ENCODE measurements around the gene MAIP1. TPM values are rescaled to one million over a fixed set of nuclear protein-coding genes. Genes with fewer than 3 reads are reported as not detected.
A peak's percentile ranks its signal among the peaks of the same experiment; 100 is the strongest.
"Not testable (repeated sequence)": the region's sequence is repeated elsewhere in the genome, so short reads cannot be mapped to it uniquely, and the experiment has no call there.

The MAIP1 gene
- polyA plus RNA-seq, 1 experiment, result 11.3 TPM

- DNase-seq (ENCODE audit: low read depth), result no peak
- Histone ChIP-seq H3K4me3 (ENCODE audit: low read depth, low read length) (peak overlapping the region; percentile 79), H3K36me3 (ENCODE audit: control insufficient read depth, insufficient read depth, low read length) (no peaks in the 10 kb centered on the region), H3K27me3 (ENCODE audit: control insufficient read depth, insufficient read depth, low read length) (no peaks in the 10 kb centered on the region)
- ChIA-PET POLR2A (no interaction called here), CTCF (no interaction called here)
- TF ChIP-seq CTCF (IDR thresholded peaks at IDR 0.05; ENCODE audit: insufficient read depth, low read depth, low read length), result no peak
Measured at GRCh38 chr2:199911877-199912161, 43.6 kb upstream of the MAIP1 start.

- CTCF ChIA-PET; POLR2A ChIA-PET; H3K27me3 ChIP-seq (ENCODE audit: control insufficient read depth, insufficient read depth, low read length); H3K36me3 ChIP-seq (ENCODE audit: control insufficient read depth, insufficient read depth, low read length); DNase-seq (ENCODE audit: low read depth): not testable (repeated sequence)
- peak overlapping the region; percentile 79 for H3K4me3 ChIP-seq (ENCODE audit: low read depth, low read length)
Measured at GRCh38 chr2:199912553-199913114, 42.7 kb upstream of the MAIP1 start.

GRCh38 chr2:199914372-199914958 lies 40.9 kb upstream of the MAIP1 start:
- Histone ChIP-seq H3K27me3 (ENCODE audit: control insufficient read depth, insufficient read depth, low read length) (no peaks in the 10 kb centered on the region), H3K4me3 (ENCODE audit: low read depth, low read length) (no peak overlapping the region), H3K36me3 (ENCODE audit: control insufficient read depth, insufficient read depth, low read length) (peaks cover 1% of the 10 kb centered on the region; the same call in 1 of the 2 replicates)
- no peak for TF ChIP-seq CTCF (IDR thresholded peaks at IDR 0.05; ENCODE audit: insufficient read depth, low read depth, low read length)
- DNase-seq (ENCODE audit: low read depth), result no peak
- POLR2A ChIA-PET, result no interaction called here
- CTCF ChIA-PET, result interaction anchor here (0.6 kb wide), 1 partner anchor 1674 kb away, joined by 3 read pairs; no protein-coding TSS in a partner anchor

DNA sequence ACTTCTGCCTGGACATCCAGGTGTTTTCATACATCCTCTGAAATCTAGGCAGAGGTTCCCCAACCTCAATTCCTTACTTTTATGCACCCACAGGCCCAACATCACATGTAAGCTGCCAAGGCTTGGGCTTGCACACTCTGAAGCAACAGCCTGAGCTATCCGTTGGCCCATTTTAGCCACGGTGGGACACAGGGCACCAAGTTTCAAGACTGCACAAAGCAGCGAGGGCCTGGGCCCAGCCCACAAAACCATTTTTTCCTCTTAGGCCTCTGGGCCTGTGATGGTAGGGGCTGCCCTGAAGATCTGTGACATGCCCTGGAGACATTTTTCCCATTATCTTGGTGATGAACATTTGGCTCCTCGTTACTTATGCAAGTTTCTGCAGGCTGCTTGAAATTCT lies 38.4 kb upstream of the MAIP1 start:
- Histone ChIP-seq H3K4me3 (ENCODE audit: low read depth, low read length) (no peak overlapping the region), H3K27me3 (ENCODE audit: control insufficient read depth, insufficient read depth, low read length) (no peaks in the 10 kb centered on the region), H3K36me3 (ENCODE audit: control insufficient read depth, insufficient read depth, low read length) (peaks cover 1% of the 10 kb centered on the region; the same call in 1 of the 2 replicates)
- CTCF ChIA-PET, result no interaction called here
- POLR2A ChIA-PET, result no interaction called here
- no peak for TF ChIP-seq CTCF (IDR thresholded peaks at IDR 0.05; ENCODE audit: insufficient read depth, low read depth, low read length)
- DNase-seq (ENCODE audit: low read depth), result no peak

DNA sequence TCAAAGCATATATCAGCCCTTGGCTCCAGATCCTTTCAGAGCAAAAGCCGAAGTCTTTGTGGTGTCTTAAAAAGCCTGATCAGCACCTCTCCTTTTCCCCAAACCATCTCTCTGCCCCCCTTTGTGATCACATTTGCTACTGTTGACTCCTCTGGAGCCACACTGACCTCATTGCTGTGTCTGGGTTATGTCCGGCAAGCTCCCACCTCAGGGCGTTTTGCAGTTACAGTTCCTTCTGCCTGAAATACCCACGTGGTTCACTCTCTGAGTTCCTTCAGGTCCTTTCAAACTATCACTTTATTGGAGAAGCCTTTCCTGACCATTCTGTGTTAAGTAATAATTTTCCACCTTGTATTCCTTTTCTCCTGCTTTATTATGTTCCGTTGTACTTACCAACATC lies 32.5 kb upstream of the MAIP1 start:
- POLR2A ChIA-PET, result no interaction called here
- Histone ChIP-seq H3K36me3 (ENCODE audit: control insufficient read depth, insufficient read depth, low read length) (0 out of 2 replicates have a peak, but pooled peaks cover 1% of the 10 kb centered on the region), H3K27me3 (ENCODE audit: control insufficient read depth, insufficient read depth, low read length) (no peaks in the 10 kb centered on the region), H3K4me3 (ENCODE audit: low read depth, low read length) (no peak overlapping the region)
- CTCF ChIA-PET, result interaction anchor here (1.2 to 1.5 kb wide), 2 partner anchors 16 to 17 kb away, joined by 3 to 7 read pairs; no protein-coding TSS in a partner anchor
- no peak for TF ChIP-seq CTCF (IDR thresholded peaks at IDR 0.05; ENCODE audit: insufficient read depth, low read depth, low read length)
- no peak for DNase-seq (ENCODE audit: low read depth)

- Histone ChIP-seq H3K36me3 (ENCODE audit: control insufficient read depth, insufficient read depth, low read length) (0 out of 2 replicates have a peak, but pooled peaks cover 1% of the 10 kb centered on the region), H3K27me3 (ENCODE audit: control insufficient read depth, insufficient read depth, low read length) (no peaks in the 10 kb centered on the region), H3K4me3 (ENCODE audit: low read depth, low read length) (no peak overlapping the region)
- no peak for DNase-seq (ENCODE audit: low read depth)
- ChIA-PET POLR2A (no interaction called here), CTCF (interaction anchor here (1.5 kb wide), 1 partner anchor 16 kb away, joined by 7 read pairs; no protein-coding TSS in a partner anchor)
- TF ChIP-seq CTCF (IDR thresholded peaks at IDR 0.05; ENCODE audit: insufficient read depth, low read depth, low read length), result no peak
Measured at GRCh38 chr2:199923924-199924323, 31.5 kb upstream of the MAIP1 start.
